Kidney (tissue), 14 donors: Measurements from ENCODE around the gene DSTN. TPM values are rescaled to one million over a fixed set of nuclear protein-coding genes. Genes with fewer than 3 reads are reported as not detected.

Experiments
- DNase-seq, 5 donors: peaks; one replicate each; pipeline ENCODE4 v3.0.0-alpha.2; 2013 to 2020
- FAIRE-seq: peaks from 2 replicates; lab custom pipeline; 2012; peaks lifted over from hg19 to GRCh38; lab: Jason Lieb, UNC
- H3K27ac ChIP-seq, 2 donors: one replicate each; pipeline ENCODE4 v1.7.0; 2013; ENCODE audit warnings: low read depth in 2 of 2, low read length in 2 of 2, inconsistent platforms in 1 of 2
- H3K27me3 ChIP-seq: one replicate; pipeline ENCODE4 v1.7.1; 2013; ENCODE audit warnings: low read length, inconsistent platforms; ENCODE audit not compliant: control insufficient read depth, insufficient read depth
- H3K36me3 ChIP-seq, 3 donors: one replicate each; pipeline versions ENCODE4 v1.7.0 to v1.7.1; 2013; ENCODE audit warnings: low read length in 3 of 3, control low read depth in 1 of 3, inconsistent platforms in 1 of 3; ENCODE audit not compliant: insufficient read depth in 3 of 3, control insufficient read depth in 2 of 3
- H3K4me1 ChIP-seq, 3 donors: one replicate each; pipeline versions ENCODE4 v1.7.0 to v1.7.1; 2013; ENCODE audit warnings: low read length in 3 of 3, inconsistent platforms in 1 of 3, low read depth in 1 of 3; ENCODE audit not compliant: control insufficient read depth in 2 of 3, insufficient read depth in 2 of 3
- H3K4me3 ChIP-seq, 3 donors: one replicate each; pipeline versions ENCODE4 v1.7.0 to v1.8.1; 2013; ENCODE audit warnings: low read length in 3 of 3, control low read depth in 1 of 3, inconsistent platforms in 1 of 3
- H3K9ac ChIP-seq, 3 donors: one replicate each; pipeline versions ENCODE4 v1.7.0 to v1.7.1; 2013; ENCODE audit warnings: low read length in 3 of 3, control low read depth in 1 of 3, inconsistent platforms in 1 of 3
- H3K9me3 ChIP-seq, 3 donors: one replicate each; pipeline versions ENCODE4 v1.7.0 to v1.7.1; 2013; ENCODE audit warnings: low read length in 3 of 3, control low read depth in 1 of 3, inconsistent platforms in 1 of 3; ENCODE audit not compliant: control insufficient read depth in 2 of 3, insufficient read depth in 1 of 3
- intact Hi-C: fragments of 100-400 bp; cut with DNase I; formaldehyde crosslinking; loops from one replicate; pipeline ENCODE4 v1.11.1; 2022
- polyA plus RNA-seq: library from polyadenylated mRNA; stranded (reverse); fragments of 350-450 nt; fragmentation: Illumina TruSeq; extraction: RNeasy Lipid Tissue Mini Kit (QIAGEN cat#74804); gene quantifications from one replicate; pipeline ENCODE4 v1.2.3, GENCODE V29; 2014; ENCODE audit warnings: low read depth, low replicate concordance; ENCODE audit not compliant: insufficient read depth
- total RNA-seq: library from RNA; stranded (reverse); fragmentation: NEBNext Ultra II Directional; extraction: Animal tissue kit (Norgen Biotek cat#: 25700); gene quantifications from one replicate; pipeline ENCODE4 v1.2.1, GENCODE V29; 2021
- TF ChIP-seq, protein P1 (sequence below): IDR thresholded peaks from 3 replicates; pipeline ENCODE4 v1.5.1; 2012; ENCODE audit warnings: mild to moderate bottlenecking, moderate library complexity, borderline replicate concordance; ENCODE audit not compliant: insufficient read depth; ENCODE audit errors: extremely low read depth
- donor health status: control.
- donor health status: control.
- donor health status: control.
- donor health status: control.
- donor health status: control.
- donor health status: DM: yes; HTN: yes; CAD: no.
- donor health status: Normal renal cell carcinoma (clear cell type).

DSTN gene
- total and polyA plus RNA-seq, 2 donors from 2014 or later = 409 to 525 TPM

DNA sequence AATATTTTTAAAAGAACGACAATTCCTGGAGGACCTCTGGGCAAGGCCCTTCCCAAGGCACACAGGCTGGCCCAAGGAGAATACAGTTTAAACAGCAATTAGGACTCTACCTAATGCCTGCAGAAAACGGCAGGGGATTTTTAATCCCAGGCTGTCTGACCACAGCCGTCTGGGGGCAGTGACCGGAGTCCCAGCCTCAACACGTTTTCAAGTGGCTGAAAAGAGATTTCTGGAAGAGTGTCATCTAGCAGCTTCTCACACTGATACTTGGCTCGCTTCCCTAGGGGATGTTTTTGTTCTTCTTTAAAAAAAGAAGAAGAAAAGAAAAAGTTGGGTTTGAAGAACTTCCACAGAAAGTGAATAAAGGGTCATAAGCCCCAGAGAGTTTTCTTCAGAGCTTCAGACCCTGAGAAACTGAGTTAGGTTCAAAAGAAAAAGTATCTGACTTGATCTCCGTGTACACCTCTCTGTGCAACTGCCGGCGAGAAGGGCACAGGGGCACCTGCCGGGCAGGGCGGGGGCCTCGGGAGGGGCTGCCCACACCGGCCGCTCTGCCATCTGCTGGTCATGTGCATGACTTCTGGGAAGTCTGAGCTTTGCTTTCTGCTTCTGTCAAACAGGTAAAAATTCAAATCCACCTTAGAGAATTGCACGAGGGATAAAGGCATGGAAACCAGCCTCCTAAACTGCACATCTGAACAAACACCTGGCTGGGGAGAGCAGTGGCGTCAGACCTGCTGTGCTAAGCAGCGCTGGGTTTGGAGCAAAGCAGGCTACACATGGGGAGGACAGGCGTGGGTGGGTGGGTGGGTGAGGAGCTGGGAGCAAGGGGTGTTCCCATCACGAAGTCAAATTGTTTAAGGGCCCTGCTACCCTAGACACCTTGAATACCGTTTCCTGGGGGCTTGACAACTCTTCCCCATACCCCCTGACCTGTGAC lies 79.2 kb downstream of the DSTN start:
- Histone ChIP-seq H3K9ac (peak overlapping the region in 1 of 3 donors; percentile 4), H3K36me3 (peaks cover 0 to 2% (median 0%) of the 10 kb centered on the region in 3 donors), H3K9me3 (no peaks in the 10 kb centered on the region), H3K4me3 (no peak overlapping the region), H3K4me1 (peaks cover 0 to 36% (median 34%) of the 10 kb centered on the region in 3 donors), H3K27ac (no peak overlapping the region), H3K27me3 (no peaks in the 10 kb centered on the region)
- intact Hi-C loops = no loop called here
- DNase-seq (peak in 3 of 5 donors; percentile 48 to 57 (median 49)), FAIRE-seq (no peak)
- TF ChIP-seq, protein P1, sequence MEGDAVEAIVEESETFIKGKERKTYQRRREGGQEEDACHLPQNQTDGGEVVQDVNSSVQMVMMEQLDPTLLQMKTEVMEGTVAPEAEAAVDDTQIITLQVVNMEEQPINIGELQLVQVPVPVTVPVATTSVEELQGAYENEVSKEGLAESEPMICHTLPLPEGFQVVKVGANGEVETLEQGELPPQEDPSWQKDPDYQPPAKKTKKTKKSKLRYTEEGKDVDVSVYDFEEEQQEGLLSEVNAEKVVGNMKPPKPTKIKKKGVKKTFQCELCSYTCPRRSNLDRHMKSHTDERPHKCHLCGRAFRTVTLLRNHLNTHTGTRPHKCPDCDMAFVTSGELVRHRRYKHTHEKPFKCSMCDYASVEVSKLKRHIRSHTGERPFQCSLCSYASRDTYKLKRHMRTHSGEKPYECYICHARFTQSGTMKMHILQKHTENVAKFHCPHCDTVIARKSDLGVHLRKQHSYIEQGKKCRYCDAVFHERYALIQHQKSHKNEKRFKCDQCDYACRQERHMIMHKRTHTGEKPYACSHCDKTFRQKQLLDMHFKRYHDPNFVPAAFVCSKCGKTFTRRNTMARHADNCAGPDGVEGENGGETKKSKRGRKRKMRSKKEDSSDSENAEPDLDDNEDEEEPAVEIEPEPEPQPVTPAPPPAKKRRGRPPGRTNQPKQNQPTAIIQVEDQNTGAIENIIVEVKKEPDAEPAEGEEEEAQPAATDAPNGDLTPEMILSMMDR = peak; percentile 38

- Histone ChIP-seq H3K27ac (no peak overlapping the region), H3K36me3 (peaks cover 0 to 2% (median 0%) of the 10 kb centered on the region in 3 donors), H3K27me3 (no peaks in the 10 kb centered on the region), H3K4me1 (peaks cover 0 to 33% (median 27%) of the 10 kb centered on the region in 3 donors), H3K9me3 (no peaks in the 10 kb centered on the region), H3K4me3 (no peak overlapping the region), H3K9ac (peak overlapping the region in 1 of 3 donors; percentile 29)
- FAIRE-seq (no peak), DNase-seq (no peak)
- intact Hi-C loops = no loop called here
- TF ChIP-seq, protein P1 = no peak
Measured at GRCh38 chr20:17650301-17651128, 80.6 kb downstream of the DSTN start.

DNA sequence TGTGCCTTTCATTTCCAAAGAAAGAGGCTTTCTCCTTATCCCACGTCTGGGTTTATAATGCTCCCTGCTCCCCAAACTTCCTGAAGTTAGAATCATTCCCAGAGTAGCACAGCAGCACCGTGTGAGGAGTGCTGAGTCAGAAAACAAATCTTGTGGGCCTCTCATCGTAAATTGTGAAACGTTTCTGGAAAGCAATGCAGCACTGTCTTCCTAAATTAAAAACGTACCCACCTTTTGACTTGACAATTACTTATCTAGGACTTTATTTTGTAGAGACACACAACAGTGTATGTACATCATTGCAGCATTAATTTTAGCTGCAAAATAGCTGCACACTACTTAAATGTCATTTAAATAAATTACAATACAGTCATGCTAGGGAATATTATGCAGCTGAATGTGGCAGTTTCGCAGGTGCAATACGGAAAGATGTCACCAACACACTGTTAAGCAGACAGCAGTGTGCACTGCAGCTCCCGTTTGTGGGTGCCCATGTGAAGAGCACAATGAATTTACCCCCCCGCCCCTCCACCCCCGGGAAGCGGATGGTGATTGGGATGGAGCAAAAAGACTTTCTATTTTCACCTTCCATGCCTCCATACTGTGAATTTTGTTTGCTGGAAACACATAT lies 81.4 kb downstream of the DSTN start:
- Histone ChIP-seq H3K36me3 (peaks cover 0 to 2% (median 0%) of the 10 kb centered on the region in 3 donors), H3K4me3 (no peak overlapping the region), H3K4me1 (peaks cover 0 to 31% (median 22%) of the 10 kb centered on the region in 3 donors), H3K9me3 (no peaks in the 10 kb centered on the region), H3K27ac (no peak overlapping the region), H3K9ac (no peak overlapping the region), H3K27me3 (no peaks in the 10 kb centered on the region)
- TF ChIP-seq, protein P1 = no peak
- intact Hi-C loops = no loop called here
- no peak for FAIRE-seq
- peak in 1 of 5 donors; percentile 26 for DNase-seq
